ENCODE measurements around the gene PLA1A. TPM values are rescaled to one million over a fixed set of nuclear protein-coding genes. Genes with fewer than 3 reads are reported as not detected.
A peak's percentile ranks its signal among the peaks of the same experiment; 100 is the strongest.

Gene PLA1A
- total and polyA plus RNA-seq, 12 donors = 0.55 to 19.3 (median 1.9) TPM

DNA sequence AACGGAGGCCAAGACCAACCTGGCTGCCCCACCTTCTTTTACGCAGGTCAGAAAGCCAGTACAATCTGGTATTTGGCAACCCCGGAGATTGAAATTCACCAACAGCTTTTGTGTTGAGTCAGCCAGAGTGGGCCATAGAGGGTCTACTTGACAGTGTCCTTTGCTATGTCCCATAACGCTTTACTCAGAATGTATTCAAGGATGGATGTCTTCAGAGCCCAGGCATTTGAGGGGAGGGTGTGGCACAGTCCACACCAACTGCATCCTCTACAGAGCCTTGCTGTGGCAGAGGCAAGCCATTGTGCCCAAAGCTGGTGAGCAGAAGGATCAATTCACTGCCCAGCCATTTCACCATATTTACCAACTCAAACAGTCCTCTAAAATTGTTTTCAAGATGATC, 18.4 kb downstream of the PLA1A start:
- 78 to 85% methylated on average over 4 of the region's 4 CpGs for WGBS, 2 donors
- Histone ChIP-seq H3K4me3 (no peak overlapping the region), H3K27me3 (no peaks in the 10 kb centered on the region), H3K9me3 (peaks cover 0 to 3% (median 0%) of the 10 kb centered on the region in 11 donors), H3K36me3 (no peaks in the 10 kb centered on the region), H3K27ac (no peak overlapping the region), H3K4me1 (peaks cover 0 to 6% (median 0%) of the 10 kb centered on the region in 9 donors)
- DNase-seq (no peak), ATAC-seq (no peak)
- intact Hi-C loops (cut with DNase I) = no loop called here
- no peak for TF ChIP-seq CTCF (IDR thresholded peaks at IDR 0.05)

DNA sequence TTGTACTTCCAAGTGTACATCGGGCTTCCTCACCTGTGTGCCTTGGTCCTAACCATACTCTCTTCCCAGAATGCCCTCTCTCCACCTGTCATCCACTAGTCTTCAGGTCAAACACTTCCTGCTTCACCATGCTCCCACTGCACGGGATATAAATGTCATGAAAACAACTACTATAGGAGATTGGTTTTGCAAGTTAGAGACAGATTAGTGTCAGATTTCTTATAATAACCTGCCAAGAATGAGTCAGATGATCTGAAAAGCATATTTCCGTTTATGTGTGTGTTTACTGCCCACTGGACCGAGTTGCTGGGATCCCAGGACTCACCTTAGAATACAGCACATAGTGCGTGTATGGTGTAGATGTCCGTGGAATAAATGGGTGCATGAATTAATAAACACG, 21.4 kb downstream of the PLA1A start:
- Histone ChIP-seq H3K36me3 (no peaks in the 10 kb centered on the region), H3K27me3 (no peaks in the 10 kb centered on the region), H3K27ac (no peak overlapping the region), H3K9me3 (no peaks in the 10 kb centered on the region), H3K4me1 (peaks cover 0 to 6% (median 0%) of the 10 kb centered on the region in 9 donors), H3K4me3 (no peak overlapping the region)
- no peak for TF ChIP-seq CTCF (IDR thresholded peaks at IDR 0.05)
- intact Hi-C loops (cut with DNase I) = no loop called here
- 70 to 79% methylated on average over 7 of the region's 7 CpGs for WGBS, 2 donors
- DNase-seq = no peak
- ATAC-seq = peak in 4 of 8 donors; percentile 20 to 35 (median 28)

DNA sequence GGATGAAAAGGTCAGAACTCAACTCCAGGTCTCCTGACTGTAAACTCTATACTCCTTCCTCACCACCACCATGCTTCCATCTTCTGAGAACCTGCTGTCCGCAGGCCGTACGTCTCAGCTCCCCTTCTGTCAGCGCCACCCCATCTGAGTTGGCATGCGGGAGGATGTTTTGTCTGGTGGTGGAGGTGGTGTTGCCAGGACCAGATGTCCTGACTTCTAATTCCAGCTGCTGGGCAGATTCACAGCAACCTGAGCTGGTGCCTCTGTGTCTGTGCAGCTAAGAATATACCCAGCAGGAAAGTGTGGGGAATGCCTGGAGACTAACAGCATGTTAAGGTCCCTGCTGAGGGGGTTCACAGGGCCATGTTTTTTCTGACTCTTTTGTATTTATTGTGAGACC, 23.2 kb downstream of the PLA1A start:
- Histone ChIP-seq H3K27me3 (no peaks in the 10 kb centered on the region), H3K4me1 (peaks cover 0 to 14% (median under 1%) of the 10 kb centered on the region in 9 donors), H3K4me3 (no peak overlapping the region), H3K9me3 (no peaks in the 10 kb centered on the region), H3K36me3 (no peaks in the 10 kb centered on the region), H3K27ac (no peak overlapping the region)
- DNase-seq (no peak), ATAC-seq (no peak)
- no peak for TF ChIP-seq CTCF (IDR thresholded peaks at IDR 0.05)
- WGBS, 2 donors = 89 to 93% methylated on average over 5 of the region's 5 CpGs
- intact Hi-C loops (cut with DNase I) = no loop called here

DNA sequence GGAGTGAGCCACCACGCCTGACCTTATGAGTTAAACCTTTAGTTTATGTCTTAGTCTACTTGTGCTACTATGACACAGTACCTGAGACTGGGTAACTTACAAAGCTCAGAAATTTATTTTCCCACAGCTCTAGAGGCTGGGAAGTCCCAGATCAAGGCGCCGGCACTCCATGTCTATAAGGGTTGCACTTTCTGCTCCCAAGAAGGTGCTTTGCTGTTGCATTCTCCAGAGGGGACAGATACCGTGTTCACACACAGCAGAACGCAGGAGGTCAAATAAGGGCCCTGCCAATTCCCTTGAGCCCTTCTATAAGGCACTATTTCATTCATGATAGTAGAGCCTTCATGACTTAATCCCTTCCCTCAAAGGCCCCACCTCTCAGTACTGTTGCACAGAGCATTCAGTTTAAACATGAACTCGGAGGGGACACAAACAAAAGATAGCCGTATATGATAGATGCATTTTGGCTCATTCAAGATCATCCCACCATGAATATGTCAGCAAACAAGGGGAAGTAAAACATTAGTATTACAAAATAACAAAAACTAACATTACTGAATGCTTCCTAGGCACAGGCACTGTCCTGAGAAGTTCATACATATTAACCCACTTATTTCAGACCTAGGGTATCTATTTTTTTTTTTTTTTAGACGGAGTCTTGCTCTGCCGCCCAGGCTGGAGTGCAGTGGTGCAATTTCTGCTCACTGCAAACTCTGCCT, 26.5 kb downstream of the PLA1A start:
- DNase-seq (no peak), ATAC-seq (no peak)
- no peak overlapping the region for H3K27ac ChIP-seq
- H3K36me3 ChIP-seq = no peaks in the 10 kb centered on the region
- peaks cover 0 to 41% (median 28%) of the 10 kb centered on the region in 9 donors for H3K4me1 ChIP-seq
- intact Hi-C loops (cut with DNase I) = no loop called here
- WGBS, 2 donors = 91 to 95% methylated on average over 9 of the region's 9 CpGs
- no peaks in the 10 kb centered on the region for H3K9me3 ChIP-seq
- TF ChIP-seq CTCF (IDR thresholded peaks at IDR 0.05) = no peak
- H3K27me3 ChIP-seq = no peaks in the 10 kb centered on the region
- no peak overlapping the region for H3K4me3 ChIP-seq

All from heart right ventricle (tissue), 16 donors.